ENCODE results near the gene C21orf91.

Gene C21orf91

GRCh38 chr21:17757671-17758070 lies 61.5 kb downstream of the C21orf91 start:
- H3K79me2 ChIP-seq (ENCODE audit: control insufficient read depth, insufficient read depth, low read length, unreplicated experiment): no peaks in the 10 kb centered on the region
- H3K4me3 ChIP-seq (ENCODE audit: low read depth, low read length): no peak overlapping the region
- no peak overlapping the region for H2AFZ ChIP-seq (ENCODE audit: low read length, unreplicated experiment)
- H3K36me3 ChIP-seq (ENCODE audit: insufficient read depth, low read length): no peaks in the 10 kb centered on the region
- no peak overlapping the region for H3K27ac ChIP-seq (ENCODE audit: low read depth, low read length)
- H3K27me3 ChIP-seq (ENCODE audit: insufficient read depth, low read length): peaks cover 26% of the 10 kb centered on the region; the same call in 1 of the 2 replicates
- no peaks in the 10 kb centered on the region for H3K4me1 ChIP-seq (ENCODE audit: control insufficient read depth, insufficient read depth, low read length, unreplicated experiment)

- no peak overlapping the region for H2AFZ ChIP-seq (ENCODE audit: low read length, unreplicated experiment)
- H3K27me3 ChIP-seq (ENCODE audit: insufficient read depth, low read length): peaks cover under 1% of the 10 kb centered on the region; the same call in 1 of the 2 replicates
- no peak overlapping the region for H3K27ac ChIP-seq (ENCODE audit: low read depth, low read length)
- no peaks in the 10 kb centered on the region for H3K79me2 ChIP-seq (ENCODE audit: control insufficient read depth, insufficient read depth, low read length, unreplicated experiment)
- H3K36me3 ChIP-seq (ENCODE audit: insufficient read depth, low read length): no peaks in the 10 kb centered on the region
- H3K4me1 ChIP-seq (ENCODE audit: control insufficient read depth, insufficient read depth, low read length, unreplicated experiment): no peaks in the 10 kb centered on the region
- no peak overlapping the region for H3K4me3 ChIP-seq (ENCODE audit: low read depth, low read length)
These were observed 65.4 kb downstream of the C21orf91 start for GRCh38 chr21:17753736-17754135.

GRCh38 chr21:17752171-17752570 lies 67.0 kb downstream of the C21orf91 start:
- no peaks in the 10 kb centered on the region for H3K27me3 ChIP-seq (ENCODE audit: insufficient read depth, low read length)
- H3K79me2 ChIP-seq (ENCODE audit: control insufficient read depth, insufficient read depth, low read length, unreplicated experiment): no peaks in the 10 kb centered on the region
- H3K36me3 ChIP-seq (ENCODE audit: insufficient read depth, low read length): no peaks in the 10 kb centered on the region
- no peak overlapping the region for H3K27ac ChIP-seq (ENCODE audit: low read depth, low read length)
- no peaks in the 10 kb centered on the region for H3K4me1 ChIP-seq (ENCODE audit: control insufficient read depth, insufficient read depth, low read length, unreplicated experiment)
- H3K4me3 ChIP-seq (ENCODE audit: low read depth, low read length): no peak overlapping the region
- no peak overlapping the region for H2AFZ ChIP-seq (ENCODE audit: low read length, unreplicated experiment)

GRCh38 chr21:17746920-17747319 lies 72.2 kb downstream of the C21orf91 start:
- Histone ChIP-seq H3K27ac (ENCODE audit: low read depth, low read length) (no peak overlapping the region), H2AFZ (ENCODE audit: low read length, unreplicated experiment) (no peak overlapping the region), H3K27me3 (ENCODE audit: insufficient read depth, low read length) (0 out of 2 replicates have a peak, but pooled peaks cover 3% of the 10 kb centered on the region), H3K4me1 (ENCODE audit: control insufficient read depth, insufficient read depth, low read length, unreplicated experiment) (no peaks in the 10 kb centered on the region), H3K36me3 (ENCODE audit: insufficient read depth, low read length) (no peaks in the 10 kb centered on the region), H3K79me2 (ENCODE audit: control insufficient read depth, insufficient read depth, low read length, unreplicated experiment) (no peaks in the 10 kb centered on the region), H3K4me3 (ENCODE audit: low read depth, low read length) (no peak overlapping the region)

GRCh38 chr21:17745086-17745485 lies 74.1 kb downstream of the C21orf91 start:
- H3K27me3 ChIP-seq (ENCODE audit: insufficient read depth, low read length): 0 out of 2 replicates have a peak, but pooled peaks cover 3% of the 10 kb centered on the region
- H3K4me1 ChIP-seq (ENCODE audit: control insufficient read depth, insufficient read depth, low read length, unreplicated experiment): no peaks in the 10 kb centered on the region
- H3K27ac ChIP-seq (ENCODE audit: low read depth, low read length): no peak overlapping the region
- H3K36me3 ChIP-seq (ENCODE audit: insufficient read depth, low read length): no peaks in the 10 kb centered on the region
- no peak overlapping the region for H2AFZ ChIP-seq (ENCODE audit: low read length, unreplicated experiment)
- H3K79me2 ChIP-seq (ENCODE audit: control insufficient read depth, insufficient read depth, low read length, unreplicated experiment): no peaks in the 10 kb centered on the region
- no peak overlapping the region for H3K4me3 ChIP-seq (ENCODE audit: low read depth, low read length)

- no peak overlapping the region for H3K27ac ChIP-seq (ENCODE audit: low read depth, low read length)
- H3K36me3 ChIP-seq (ENCODE audit: insufficient read depth, low read length): no peaks in the 10 kb centered on the region
- no peak overlapping the region for H3K4me3 ChIP-seq (ENCODE audit: low read depth, low read length)
- no peaks in the 10 kb centered on the region for H3K79me2 ChIP-seq (ENCODE audit: control insufficient read depth, insufficient read depth, low read length, unreplicated experiment)
- no peak overlapping the region for H2AFZ ChIP-seq (ENCODE audit: low read length, unreplicated experiment)
- H3K27me3 ChIP-seq (ENCODE audit: insufficient read depth, low read length): peaks cover 3% of the 10 kb centered on the region; the same call in 1 of the 2 replicates
- H3K4me1 ChIP-seq (ENCODE audit: control insufficient read depth, insufficient read depth, low read length, unreplicated experiment): no peaks in the 10 kb centered on the region
These were observed 76.1 kb downstream of the C21orf91 start for GRCh38 chr21:17742940-17743592.

- Histone ChIP-seq H2AFZ (ENCODE audit: low read length, unreplicated experiment) (no peak overlapping the region), H3K4me3 (ENCODE audit: low read depth, low read length) (no peak overlapping the region), H3K27ac (ENCODE audit: low read depth, low read length) (no peak overlapping the region), H3K4me1 (ENCODE audit: control insufficient read depth, insufficient read depth, low read length, unreplicated experiment) (no peaks in the 10 kb centered on the region), H3K27me3 (ENCODE audit: insufficient read depth, low read length) (peaks cover 3% of the 10 kb centered on the region; the same call in 1 of the 2 replicates), H3K79me2 (ENCODE audit: control insufficient read depth, insufficient read depth, low read length, unreplicated experiment) (no peaks in the 10 kb centered on the region), H3K36me3 (ENCODE audit: insufficient read depth, low read length) (no peaks in the 10 kb centered on the region)
These were observed 77.0 kb downstream of the C21orf91 start for GRCh38 chr21:17742181-17742580.
